ENCODE results near the gene MEGF6. TPM values are rescaled to one million over a fixed set of nuclear protein-coding genes. Genes with fewer than 3 reads are reported as not detected.

Gene MEGF6
- total RNA-seq, 1 donor from 2014 or later: 57.1 TPM

DNA sequence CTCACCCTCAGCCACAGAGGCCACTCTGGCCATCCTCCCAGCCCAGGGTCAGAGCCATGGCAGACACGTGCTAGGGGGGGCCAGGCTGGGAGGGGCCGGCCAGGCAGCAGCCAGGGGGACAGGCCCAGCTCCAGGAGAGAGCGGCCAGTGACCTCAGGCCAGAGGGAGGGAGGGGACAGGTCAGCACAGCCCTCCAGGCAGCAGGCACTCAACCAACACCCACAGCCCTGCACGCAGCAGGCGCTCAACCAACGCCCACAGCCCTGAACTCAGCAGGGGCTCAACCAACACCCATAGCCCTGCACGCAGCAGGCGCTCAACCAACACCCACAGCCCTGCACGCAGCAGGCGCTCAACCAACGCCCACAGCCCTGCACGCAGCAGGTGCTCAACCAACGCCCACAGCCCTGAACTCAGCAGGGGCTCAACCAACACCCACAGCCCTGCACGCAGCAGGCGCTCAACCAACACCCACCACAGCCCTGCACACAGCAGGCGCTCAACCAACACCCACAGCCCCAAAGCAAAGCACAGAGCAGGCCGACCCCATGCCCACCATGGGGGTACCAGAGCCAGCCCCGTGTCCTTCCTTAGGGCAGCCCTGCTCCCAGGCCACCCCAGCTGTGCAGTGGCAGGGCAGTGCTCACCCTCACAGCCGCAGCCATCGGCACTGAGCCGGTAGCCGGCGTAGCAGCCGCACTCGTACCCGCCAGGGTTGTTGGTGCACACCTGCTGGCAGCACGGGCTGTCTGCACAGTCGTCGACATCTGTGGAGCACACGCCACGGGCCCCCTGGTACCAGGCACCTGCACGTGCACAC is 101.0 kb downstream of the MEGF6 start:
- DNase-seq (no peak), ATAC-seq (no peak)
- Histone ChIP-seq H3K9me3 (no peaks in the 10 kb centered on the region), H3K27ac (no peak overlapping the region), H3K27me3 (ENCODE audit: low read depth) (no peaks in the 10 kb centered on the region), H3K4me1 (no peaks in the 10 kb centered on the region), H3K4me3 (no peak overlapping the region), H3K36me3 (peaks cover 22% of the 10 kb centered on the region)
- TF ChIP-seq, protein P1, sequence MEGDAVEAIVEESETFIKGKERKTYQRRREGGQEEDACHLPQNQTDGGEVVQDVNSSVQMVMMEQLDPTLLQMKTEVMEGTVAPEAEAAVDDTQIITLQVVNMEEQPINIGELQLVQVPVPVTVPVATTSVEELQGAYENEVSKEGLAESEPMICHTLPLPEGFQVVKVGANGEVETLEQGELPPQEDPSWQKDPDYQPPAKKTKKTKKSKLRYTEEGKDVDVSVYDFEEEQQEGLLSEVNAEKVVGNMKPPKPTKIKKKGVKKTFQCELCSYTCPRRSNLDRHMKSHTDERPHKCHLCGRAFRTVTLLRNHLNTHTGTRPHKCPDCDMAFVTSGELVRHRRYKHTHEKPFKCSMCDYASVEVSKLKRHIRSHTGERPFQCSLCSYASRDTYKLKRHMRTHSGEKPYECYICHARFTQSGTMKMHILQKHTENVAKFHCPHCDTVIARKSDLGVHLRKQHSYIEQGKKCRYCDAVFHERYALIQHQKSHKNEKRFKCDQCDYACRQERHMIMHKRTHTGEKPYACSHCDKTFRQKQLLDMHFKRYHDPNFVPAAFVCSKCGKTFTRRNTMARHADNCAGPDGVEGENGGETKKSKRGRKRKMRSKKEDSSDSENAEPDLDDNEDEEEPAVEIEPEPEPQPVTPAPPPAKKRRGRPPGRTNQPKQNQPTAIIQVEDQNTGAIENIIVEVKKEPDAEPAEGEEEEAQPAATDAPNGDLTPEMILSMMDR (IDR thresholded peaks at IDR 0.05): no peak
- intact Hi-C loops (cut with DNase I): no loop called here

DNA sequence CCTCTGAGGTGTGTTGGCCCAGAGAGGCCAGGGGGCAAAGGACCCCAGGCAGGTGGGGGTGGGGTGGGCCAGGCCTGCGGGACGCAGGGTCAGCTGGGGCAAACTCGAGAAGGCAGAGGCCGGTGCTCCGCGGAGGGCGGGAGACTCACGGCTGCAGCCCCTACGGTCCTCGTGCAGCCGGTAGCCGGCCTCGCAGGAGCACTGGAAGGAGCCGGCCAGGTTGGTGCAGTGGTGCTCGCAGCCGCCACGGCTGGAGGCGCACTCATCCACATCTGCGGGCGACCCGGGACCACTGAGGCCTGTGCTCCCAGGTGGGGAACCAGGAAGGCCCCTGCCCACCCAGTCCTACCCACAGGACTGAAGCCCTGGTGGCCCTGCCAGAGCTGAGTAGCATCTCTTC is 101.6 kb downstream of the MEGF6 start:
- DNase-seq (no peak), ATAC-seq (no peak)
- H3K36me3 ChIP-seq: peaks cover 23% of the 10 kb centered on the region
- H3K9me3 ChIP-seq: no peaks in the 10 kb centered on the region
- H3K27ac ChIP-seq: no peak overlapping the region
- intact Hi-C loops (cut with DNase I): no loop called here
- H3K4me1 ChIP-seq: peaks cover 6% of the 10 kb centered on the region
- H3K27me3 ChIP-seq (ENCODE audit: low read depth): no peaks in the 10 kb centered on the region
- TF ChIP-seq, protein P1 (IDR thresholded peaks at IDR 0.05): no peak
- H3K4me3 ChIP-seq: no peak overlapping the region

DNA sequence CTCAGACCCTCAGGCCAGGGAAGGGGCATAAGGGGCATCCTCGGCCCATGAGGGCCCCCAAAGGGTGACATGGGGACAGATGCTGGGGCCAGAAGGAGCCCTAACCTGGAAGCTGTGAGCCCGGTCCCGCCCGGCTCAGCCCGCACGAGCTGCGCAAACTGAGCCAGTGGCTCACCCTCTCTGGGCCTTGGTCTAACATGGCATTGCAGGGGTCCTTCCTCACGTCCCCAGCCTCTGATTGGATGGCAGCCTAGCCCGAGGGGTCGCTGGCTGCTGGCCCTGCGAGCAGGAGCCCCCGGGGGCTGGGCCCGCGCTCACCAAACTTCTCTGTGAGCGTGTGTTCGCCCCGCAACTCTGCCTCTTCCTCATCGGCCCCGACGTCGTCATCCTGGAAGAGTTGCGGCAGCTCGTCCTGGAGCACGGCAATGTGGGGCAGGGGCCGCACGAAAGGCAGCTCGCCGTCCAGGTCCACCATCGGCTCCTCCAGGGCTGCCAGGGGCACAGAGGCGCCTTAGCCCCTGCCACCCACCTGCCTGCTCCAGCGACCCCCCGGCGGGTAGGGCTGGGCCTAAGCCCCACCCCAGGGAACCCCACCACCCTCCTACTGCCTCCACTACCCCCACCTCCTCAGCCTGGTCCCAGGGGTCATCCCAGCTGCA is 102.4 kb downstream of the MEGF6 start:
- intact Hi-C loops (cut with DNase I): no loop called here
- no peak for DNase-seq

DNA sequence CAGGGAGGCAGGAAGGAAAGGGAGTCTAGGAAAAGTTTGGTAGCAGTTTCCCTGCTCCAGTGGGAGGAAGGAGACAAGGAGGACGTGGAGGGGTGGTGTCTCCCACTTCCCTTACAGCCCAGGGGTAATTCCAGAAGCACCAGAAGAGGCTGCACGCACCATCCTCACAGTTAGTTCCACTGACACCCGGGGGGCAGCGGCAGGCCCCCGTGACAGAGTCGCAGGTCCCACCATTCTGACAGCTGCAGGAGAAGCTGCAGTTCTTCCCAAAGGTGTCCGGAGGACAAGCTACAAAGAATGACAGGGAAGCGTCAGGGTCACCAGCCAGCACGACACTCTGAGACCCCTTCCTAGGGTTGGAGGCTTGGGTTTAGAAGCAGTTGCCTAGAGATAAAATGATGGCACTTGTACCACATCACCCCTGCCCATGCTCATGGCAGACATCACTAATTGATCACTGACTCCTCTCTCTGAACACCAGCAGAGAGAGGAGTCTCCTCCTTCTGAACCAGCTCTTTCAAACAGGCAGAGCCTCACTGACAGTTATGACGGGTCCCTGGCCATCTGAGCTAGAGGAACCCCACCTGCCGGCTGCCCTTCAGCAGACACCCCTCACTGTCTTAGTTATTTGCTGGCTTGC is 103.6 kb downstream of the MEGF6 start:
- H3K4me1 ChIP-seq: peaks cover 14% of the 10 kb centered on the region
- H3K27me3 ChIP-seq (ENCODE audit: low read depth): no peaks in the 10 kb centered on the region
- H3K36me3 ChIP-seq: peaks cover 29% of the 10 kb centered on the region
- intact Hi-C loops (cut with DNase I): no loop called here
- H3K27ac ChIP-seq: no peak overlapping the region
- ATAC-seq (no peak), DNase-seq (no peak)
- no peak overlapping the region for H3K4me3 ChIP-seq
- H3K9me3 ChIP-seq: no peaks in the 10 kb centered on the region
- TF ChIP-seq, protein P1 (IDR thresholded peaks at IDR 0.05): no peak

More for the DNA sequence above, 102.4 kb downstream of the MEGF6 start:
- Histone ChIP-seq H3K27me3 (ENCODE audit: low read depth) (no peaks in the 10 kb centered on the region), H3K4me3 (no peak overlapping the region), H3K4me1 (peaks cover 12% of the 10 kb centered on the region), H3K9me3 (no peaks in the 10 kb centered on the region), H3K27ac (no peak overlapping the region), H3K36me3 (peaks cover 29% of the 10 kb centered on the region)
- TF ChIP-seq, protein P1 (IDR thresholded peaks at IDR 0.05): no peak
- no peak for ATAC-seq

DNA sequence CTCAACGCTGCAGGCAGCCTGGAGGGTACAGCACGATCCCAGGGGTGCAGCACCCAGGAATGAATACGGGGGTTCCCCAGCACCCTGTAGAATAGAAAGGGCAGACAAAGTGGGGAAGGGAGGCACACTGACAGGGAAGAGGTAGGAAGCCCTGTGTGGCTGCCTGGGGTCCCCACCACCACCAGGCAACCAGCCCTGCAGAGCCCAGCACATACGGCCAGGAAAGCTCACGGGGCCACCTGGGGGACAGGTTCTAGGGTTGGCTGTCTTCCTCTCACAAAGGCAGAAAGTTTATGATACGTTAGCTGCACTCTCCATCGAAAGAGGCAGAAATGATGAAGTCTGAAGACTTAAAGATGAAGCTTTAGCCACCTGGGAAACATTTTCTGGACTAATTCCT is 104.4 kb downstream of the MEGF6 start:
- Histone ChIP-seq H3K36me3 (peaks cover 29% of the 10 kb centered on the region), H3K4me1 (peaks cover 14% of the 10 kb centered on the region), H3K9me3 (no peaks in the 10 kb centered on the region), H3K4me3 (no peak overlapping the region), H3K27ac (no peak overlapping the region), H3K27me3 (ENCODE audit: low read depth) (no peaks in the 10 kb centered on the region)
- intact Hi-C loops (cut with DNase I): no loop called here
- DNase-seq: no peak
- TF ChIP-seq, protein P1 (IDR thresholded peaks at IDR 0.05): no peak
- ATAC-seq: no peak

Data from lower lobe of right lung (tissue), 2 donors.